Measurements from ENCODE around the gene IQGAP3.

The IQGAP3 gene

GRCh38 chr1:156586892-156587477, 14.6 kb upstream of the IQGAP3 start:
- Mint-ChIP-seq H3K9me3 (no peaks in the 10 kb centered on the region), H3K27me3 (no peaks in the 10 kb centered on the region), H3K4me3 (no peak overlapping the region), H3K4me1 (peaks cover 32% of the 10 kb centered on the region), H3K36me3 (ENCODE audit: low read depth) (peaks cover 3% of the 10 kb centered on the region), H3K27ac (no peak overlapping the region)
- DNase-seq: no peak
- no peak for ATAC-seq

- no peak for ATAC-seq
- peaks cover 35% of the 10 kb centered on the region for H3K4me1 Mint-ChIP-seq
Observed at GRCh38 chr1:156586323-156586722, 14.0 kb upstream of the IQGAP3 start.

GRCh38 chr1:156584813-156585212, 12.4 kb upstream of the IQGAP3 start:
- Mint-ChIP-seq H3K36me3 (ENCODE audit: low read depth) (peaks cover 3% of the 10 kb centered on the region), H3K27me3 (no peaks in the 10 kb centered on the region), H3K9me3 (no peaks in the 10 kb centered on the region), H3K27ac (no peak overlapping the region), H3K4me3 (no peak overlapping the region), H3K4me1 (peaks cover 30% of the 10 kb centered on the region)
- ATAC-seq (no peak), DNase-seq (no peak)

More at GRCh38 chr1:156586323-156586722, 14.0 kb upstream of the IQGAP3 start:
- Mint-ChIP-seq H3K4me3 (no peak overlapping the region), H3K9me3 (no peaks in the 10 kb centered on the region), H3K27me3 (no peaks in the 10 kb centered on the region), H3K36me3 (ENCODE audit: low read depth) (peaks cover 3% of the 10 kb centered on the region), H3K27ac (no peak overlapping the region)
- DNase-seq: no peak

- H3K4me1 Mint-ChIP-seq: peaks cover 30% of the 10 kb centered on the region
- ATAC-seq: no peak
Observed at GRCh38 chr1:156583821-156584622, 11.7 kb upstream of the IQGAP3 start.

DNA sequence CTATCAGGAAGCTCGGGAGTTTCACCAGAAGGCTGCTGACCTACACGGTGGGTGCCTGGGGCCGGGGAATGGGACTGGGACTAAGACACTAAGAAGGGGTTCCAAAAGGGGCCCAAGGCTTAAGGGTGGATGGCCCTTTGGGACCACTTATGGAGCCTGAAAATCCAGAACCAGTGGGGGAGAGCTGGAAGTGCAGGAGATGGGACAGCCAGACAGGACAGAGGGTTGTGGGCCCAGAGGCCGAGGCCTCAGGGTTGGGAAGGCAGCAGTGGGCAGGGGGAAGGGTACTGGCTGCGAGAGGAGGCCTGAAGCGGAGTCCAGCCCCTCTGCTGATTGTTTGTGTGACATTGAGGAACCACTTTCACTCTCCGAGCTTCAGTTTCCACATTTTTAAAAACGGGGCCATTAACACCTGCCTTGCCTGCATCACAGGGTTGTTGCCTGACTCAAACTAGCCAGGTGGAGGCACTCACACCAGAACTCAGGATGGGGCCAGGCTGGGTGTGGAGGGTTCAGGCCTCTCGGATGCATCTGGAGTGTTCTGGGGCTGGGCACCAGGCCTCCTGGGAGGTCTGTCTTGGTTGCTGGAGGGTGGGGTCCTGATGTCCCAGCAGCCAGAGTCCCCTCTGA, 10.1 kb upstream of the IQGAP3 start:
- Mint-ChIP-seq H3K27ac (peak overlapping the region; percentile 97), H3K9me3 (no peaks in the 10 kb centered on the region), H3K27me3 (no peaks in the 10 kb centered on the region), H3K4me3 (peak overlapping the region; percentile 96), H3K36me3 (ENCODE audit: low read depth) (peaks cover 3% of the 10 kb centered on the region), H3K4me1 (peaks cover 30% of the 10 kb centered on the region)
- DNase-seq (peak; percentile 54), ATAC-seq (peak; percentile 69)

More at GRCh38 chr1:156583821-156584622, 11.7 kb upstream of the IQGAP3 start:
- Mint-ChIP-seq H3K27me3 (no peaks in the 10 kb centered on the region), H3K4me3 (peak overlapping the region; percentile 96), H3K36me3 (ENCODE audit: low read depth) (peaks cover 3% of the 10 kb centered on the region), H3K9me3 (no peaks in the 10 kb centered on the region), H3K27ac (peak overlapping the region; percentile 97)
- peak; percentile 82 for DNase-seq

GRCh38 chr1:156581661-156582387, 9.5 kb upstream of the IQGAP3 start:
- Mint-ChIP-seq H3K27me3 (no peaks in the 10 kb centered on the region), H3K9me3 (no peaks in the 10 kb centered on the region), H3K27ac (peak overlapping the region; percentile 97), H3K4me3 (peak overlapping the region; percentile 96), H3K36me3 (ENCODE audit: low read depth) (peaks cover 3% of the 10 kb centered on the region), H3K4me1 (peaks cover 30% of the 10 kb centered on the region)
- DNase-seq: peak; percentile 64
- ATAC-seq: peak; percentile 78

DNA sequence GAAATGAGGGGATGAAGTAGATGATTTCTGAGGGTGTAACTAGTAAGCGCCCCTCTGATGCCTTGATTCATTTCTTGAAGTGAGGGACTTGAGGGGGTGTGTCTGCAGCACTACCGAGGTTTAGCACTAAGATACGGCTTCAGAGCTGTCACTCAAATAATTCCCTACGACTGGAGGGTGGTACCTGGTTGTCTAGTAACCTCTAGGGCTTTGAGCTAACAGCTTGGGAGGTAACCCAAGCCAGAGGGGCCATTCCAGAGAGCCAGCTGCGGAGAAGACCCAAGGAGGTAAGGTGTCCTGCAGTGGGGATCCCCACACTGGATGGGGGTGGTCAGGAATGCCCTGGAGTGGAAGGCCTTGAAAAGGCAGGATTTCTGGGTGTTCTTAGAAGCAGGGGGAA, 7.1 kb upstream of the IQGAP3 start, which contains the start of gene TTC24:
TSS of gene TTC24 (plus strand) at position 252 of the 400 bp plus-strand sequence. CDS start 1,642 bp downstream, outside the sequence.
- peaks cover 3% of the 10 kb centered on the region for H3K36me3 Mint-ChIP-seq (ENCODE audit: low read depth)
- H3K27ac Mint-ChIP-seq: no peak within 1 kb of the TSS
- H3K9me3 Mint-ChIP-seq: no peaks in the 10 kb centered on the region
- DNase-seq: no peak
- no peak for ATAC-seq
- H3K4me3 Mint-ChIP-seq: no peak within 1 kb of the TSS
- peaks cover 30% of the 10 kb centered on the region for H3K4me1 Mint-ChIP-seq
- no peaks in the 10 kb centered on the region for H3K27me3 Mint-ChIP-seq

DNA sequence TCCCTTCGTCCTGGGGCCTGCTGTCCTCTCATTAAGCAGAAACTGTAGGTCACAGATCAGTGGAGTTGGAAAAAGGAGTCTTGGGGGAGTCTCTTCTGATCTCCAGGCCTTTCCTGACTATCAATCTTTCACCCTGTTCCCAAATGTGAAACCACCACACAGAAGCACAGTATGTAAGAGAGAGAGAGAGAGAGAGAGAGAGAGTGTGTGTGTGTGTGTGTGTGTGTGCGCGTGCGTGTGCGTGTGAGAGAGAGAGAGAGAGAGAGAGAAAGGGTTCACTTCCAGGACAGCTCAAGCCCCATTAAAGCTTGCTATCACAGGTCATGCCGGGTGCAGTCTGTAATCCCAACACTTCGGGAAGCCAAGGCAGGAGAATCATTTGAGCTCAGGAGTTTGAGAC, 5.7 kb upstream of the IQGAP3 start:
- ATAC-seq: no peak
- Mint-ChIP-seq H3K4me3 (no peak overlapping the region), H3K9me3 (no peaks in the 10 kb centered on the region), H3K36me3 (ENCODE audit: low read depth) (no peaks in the 10 kb centered on the region), H3K27me3 (peaks cover 9% of the 10 kb centered on the region), H3K4me1 (peaks cover 22% of the 10 kb centered on the region), H3K27ac (no peak overlapping the region)
- no peak for DNase-seq

GRCh38 chr1:156577550-156577949, 5.2 kb upstream of the IQGAP3 start:
- Mint-ChIP-seq H3K27ac (no peak overlapping the region), H3K36me3 (ENCODE audit: low read depth) (no peaks in the 10 kb centered on the region), H3K9me3 (no peaks in the 10 kb centered on the region)

GRCh38 chr1:156574039-156574633, 1.8 kb upstream of the IQGAP3 start:
- Mint-ChIP-seq H3K36me3 (ENCODE audit: low read depth) (peaks cover 2% of the 10 kb centered on the region), H3K27ac (no peak overlapping the region), H3K9me3 (no peaks in the 10 kb centered on the region), H3K4me3 (no peak overlapping the region), H3K27me3 (peaks cover 34% of the 10 kb centered on the region), H3K4me1 (peaks cover 30% of the 10 kb centered on the region)
- DNase-seq (no peak), ATAC-seq (no peak)

More at GRCh38 chr1:156577550-156577949, 5.2 kb upstream of the IQGAP3 start:
- ATAC-seq (no peak), DNase-seq (no peak)
- Mint-ChIP-seq H3K27me3 (peaks cover 14% of the 10 kb centered on the region), H3K4me3 (no peak overlapping the region), H3K4me1 (peaks cover 25% of the 10 kb centered on the region)

DNA sequence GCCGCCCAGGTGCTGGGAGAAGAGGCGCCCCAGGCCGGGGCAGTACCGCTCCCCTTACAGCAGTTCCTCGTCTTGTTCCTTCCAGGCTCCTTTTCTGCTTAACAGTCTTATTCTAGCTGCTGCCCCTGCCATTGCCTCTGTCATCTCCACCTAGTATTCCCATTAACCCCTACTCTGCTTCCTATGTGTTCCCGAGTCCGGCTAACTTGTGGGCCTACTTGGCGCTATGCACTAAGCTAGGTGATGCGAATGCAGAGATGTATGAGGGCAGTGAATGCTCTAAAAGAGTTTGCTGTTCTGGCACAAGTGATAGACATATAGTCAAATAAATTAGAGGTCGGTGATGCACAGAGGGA, 276 bp upstream of the IQGAP3 start:
- no peak for ATAC-seq
- peaks cover 2% of the 10 kb centered on the region for H3K36me3 Mint-ChIP-seq (ENCODE audit: low read depth)
- peak overlapping the region; percentile 99 for H3K4me3 Mint-ChIP-seq
- H3K9me3 Mint-ChIP-seq: no peaks in the 10 kb centered on the region
- peak overlapping the region; percentile 86 for H3K27ac Mint-ChIP-seq
- peaks cover 30% of the 10 kb centered on the region for H3K4me1 Mint-ChIP-seq
- DNase-seq: no peak
- H3K27me3 Mint-ChIP-seq: peaks cover 34% of the 10 kb centered on the region

- no peaks in the 10 kb centered on the region for H3K9me3 Mint-ChIP-seq
- peaks cover 34% of the 10 kb centered on the region for H3K27me3 Mint-ChIP-seq
- H3K27ac Mint-ChIP-seq: no peak overlapping the region
- DNase-seq (no peak), ATAC-seq (peak; percentile 71)
- peak overlapping the region; percentile 99 for H3K4me3 Mint-ChIP-seq
- H3K36me3 Mint-ChIP-seq (ENCODE audit: low read depth): peaks cover 2% of the 10 kb centered on the region
- H3K4me1 Mint-ChIP-seq: peaks cover 30% of the 10 kb centered on the region
Observed at GRCh38 chr1:156571261-156571852, 1.0 kb downstream of the IQGAP3 start.

- no peak for ATAC-seq
- H3K4me3 Mint-ChIP-seq: no peak overlapping the region
- peaks cover 9% of the 10 kb centered on the region for H3K27me3 Mint-ChIP-seq
- peaks cover 8% of the 10 kb centered on the region for H3K4me1 Mint-ChIP-seq
- no peaks in the 10 kb centered on the region for H3K9me3 Mint-ChIP-seq
- H3K36me3 Mint-ChIP-seq (ENCODE audit: low read depth): peaks cover 5% of the 10 kb centered on the region
- DNase-seq: no peak
- H3K27ac Mint-ChIP-seq: no peak overlapping the region
Observed at GRCh38 chr1:156566436-156566835, 5.9 kb downstream of the IQGAP3 start.

DNA sequence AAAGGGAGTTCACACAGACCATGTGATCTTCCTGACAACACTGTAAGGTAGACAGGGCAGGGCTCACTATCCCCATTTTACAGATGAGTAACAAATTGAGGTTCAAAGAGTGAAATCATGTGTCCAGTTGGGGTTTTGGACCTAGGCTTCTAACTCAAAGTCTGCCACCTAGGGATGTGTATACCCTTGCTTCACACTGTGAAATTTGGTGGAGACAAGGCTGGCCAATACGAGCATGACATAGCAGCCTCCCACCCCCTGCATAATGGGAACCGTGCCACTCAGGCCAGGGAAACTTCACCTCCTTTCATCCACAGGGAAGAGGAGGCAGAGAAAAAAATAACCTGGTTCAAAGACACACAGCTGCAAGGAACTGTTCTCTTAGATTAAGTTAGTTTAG, 6.8 kb downstream of the IQGAP3 start:
- H3K27ac Mint-ChIP-seq: no peak overlapping the region
- DNase-seq: no peak
- no peaks in the 10 kb centered on the region for H3K9me3 Mint-ChIP-seq
- no peak for ATAC-seq
- no peaks in the 10 kb centered on the region for H3K4me1 Mint-ChIP-seq
- H3K27me3 Mint-ChIP-seq: peaks cover under 1% of the 10 kb centered on the region
- H3K4me3 Mint-ChIP-seq: no peak overlapping the region
- H3K36me3 Mint-ChIP-seq (ENCODE audit: low read depth): peaks cover 5% of the 10 kb centered on the region

All from activated naive CD8-positive, alpha-beta T cell treated with anti-CD3 and anti-CD28 coated beads, Interleukin-2, amount 50 U/mL, for 24 hours (primary cell).